IMR-90 (cell line): ENCODE results near the gene TCFL5.

ENCODE experiments used
- BHLHE40 ChIP-seq: fragments of 150-350 bp; IDR thresholded peaks from 2 replicates; pipeline ENCODE4 v1.6.1; 2016; ENCODE audit warnings: mild to moderate bottlenecking, low read depth, low read length
- CEBPB ChIP-seq: IDR thresholded peaks from 2 replicates; pipeline ENCODE4 v1.6.1; 2012; ENCODE audit warnings: low read depth, low read length, improper control_type of control experiment
- CTCF ChIP-seq: conservative IDR thresholded peaks from 2 replicates; pipeline ENCODE4 v1.5.1; 2012; ENCODE audit warnings: mild to moderate bottlenecking, low read depth, low read length, improper control_type of control experiment
- MXI1 ChIP-seq: IDR thresholded peaks from 2 replicates; pipeline ENCODE4 v1.6.1; 2012; ENCODE audit warnings: low read depth, mild to moderate bottlenecking, low read length, moderate library complexity, borderline replicate concordance
- POLR2A ChIP-seq: IDR thresholded peaks from 2 replicates; pipeline ENCODE4 v1.6.1; 2012; ENCODE audit warnings: mild to moderate bottlenecking, low read depth, low read length
- RAD21 ChIP-seq: IDR thresholded peaks from 2 replicates; pipeline ENCODE4 v1.6.1; 2012; ENCODE audit warnings: low read length, improper control_type of control experiment
- RCOR1 ChIP-seq: IDR thresholded peaks from 2 replicates; pipeline ENCODE4 v1.6.1; 2012; ENCODE audit warnings: mild to moderate bottlenecking, low read length, improper control_type of control experiment; ENCODE audit not compliant: insufficient replicate concordance
- RFX5 ChIP-seq: IDR thresholded peaks from 2 replicates; pipeline ENCODE4 v1.8.0; 2012; ENCODE audit warnings: low read depth, mild to moderate bottlenecking, low read length, moderate library complexity
- USF2 ChIP-seq: fragments of 150-350 bp; IDR thresholded peaks from 2 replicates; pipeline ENCODE4 v1.6.1; 2017; ENCODE audit warnings: mild to moderate bottlenecking, antibody characterized with exemption, low read length, low read depth

- TF ChIP-seq RFX5 (no peak), RCOR1 (no peak), CEBPB (no peak), CTCF (no peak), POLR2A (no peak), USF2 (no peak), MXI1 (no peak), RAD21 (no peak), BHLHE40 (no peak)
Observed at GRCh38 chr20:62818592-62819493, 42.8 kb downstream of the TCFL5 start.
